Dedifferentiated amniotic fluid mesenchymal stem cell (primary cell): ENCODE data around the gene ZNF526.

Source experiments
- DNase-seq: peaks from one replicate; pipeline ENCODE4 v3.0.0-alpha.2; 2016; ENCODE audit errors: extremely low spot score

Gene ZNF526

GRCh38 chr19:42220751-42221097, 612 bp downstream of the ZNF526 start:
- DNase-seq, result no peak

- DNase-seq, result no peak
These were observed 5.0 kb downstream of the ZNF526 start for GRCh38 chr19:42224940-42225717.

GRCh38 chr19:42225718-42226292, 5.7 kb downstream of the ZNF526 start:
- no peak for DNase-seq

- DNase-seq, result no peak
These were observed 6.8 kb downstream of the ZNF526 start for GRCh38 chr19:42226886-42227285.

- DNase-seq, result no peak
These were observed 8.5 kb downstream of the ZNF526 start for GRCh38 chr19:42228641-42229040.

GRCh38 chr19:42229301-42229854, 9.3 kb downstream of the ZNF526 start:
- no peak for DNase-seq

- DNase-seq, result no peak
These were observed 9.8 kb downstream of the ZNF526 start for GRCh38 chr19:42229855-42230351.

GRCh38 chr19:42230571-42230970, 10.5 kb downstream of the ZNF526 start:
- no peak for DNase-seq

GRCh38 chr19:42232435-42232834, 12.3 kb downstream of the ZNF526 start:
- DNase-seq, result no peak

GRCh38 chr19:42233106-42233505, 13.0 kb downstream of the ZNF526 start:
- no peak for DNase-seq

- DNase-seq, result no peak
These were observed 13.7 kb downstream of the ZNF526 start for GRCh38 chr19:42233678-42234292.

GRCh38 chr19:42234364-42234763, 14.3 kb downstream of the ZNF526 start:
- DNase-seq, result no peak

- no peak for DNase-seq
These were observed 15.1 kb downstream of the ZNF526 start for GRCh38 chr19:42235181-42235580.

- no peak for DNase-seq
These were observed 19.6 kb downstream of the ZNF526 start for GRCh38 chr19:42239544-42240220.

GRCh38 chr19:42241279-42241678, 21.2 kb downstream of the ZNF526 start:
- no peak for DNase-seq

- DNase-seq, result no peak
These were observed 22.0 kb downstream of the ZNF526 start for GRCh38 chr19:42242069-42242511.

- peak; percentile 100 for DNase-seq
These were observed 22.6 kb downstream of the ZNF526 start, which contains the start of gene GSK3A for GRCh38 chr19:42242512-42243409. Gene GSK3A, minus strand, starts transcription at chr19:42242602. Its CDS starts 137 bp downstream, at chr19:42242465.

- peak; percentile 90 for DNase-seq
These were observed 24.5 kb downstream of the ZNF526 start for GRCh38 chr19:42244347-42245220.

GRCh38 chr19:42245231-42245630, 25.1 kb downstream of the ZNF526 start:
- DNase-seq, result no peak
